Neural crest cell (in vitro differentiated cells): Measurements from ENCODE around the gene MRPS18B. TPM values are rescaled to one million over a fixed set of nuclear protein-coding genes. Genes with fewer than 3 reads are reported as not detected.
A peak's percentile ranks its signal among the peaks of the same experiment; 100 is the strongest.

Experiments
- DNase-seq: peaks from one replicate; pipeline ENCODE4 v3.0.0; 2021; ENCODE audit warnings: low read depth, mixed read lengths, low spot score
- H3K27ac Mint-ChIP-seq: one replicate; pipeline ENCODE4 v1.8.0; 2021; ENCODE audit warnings: mild to moderate bottlenecking, mixed read lengths; ENCODE audit not compliant: unreplicated experiment
- H3K27me3 Mint-ChIP-seq: 2 replicates; pipeline ENCODE4 v1.8.0; 2021; ENCODE audit warnings: low read depth, mild to moderate bottlenecking, mixed read lengths
- H3K36me3 Mint-ChIP-seq: 2 replicates; pipeline ENCODE4 v1.8.0; 2021; ENCODE audit warnings: low read depth, mild to moderate bottlenecking, mixed read lengths
- H3K4me1 Mint-ChIP-seq: 2 replicates; pipeline ENCODE4 v1.8.0; 2021; ENCODE audit warnings: mixed read lengths
- H3K4me3 Mint-ChIP-seq: one replicate; pipeline ENCODE4 v1.8.0; 2021; ENCODE audit warnings: mild to moderate bottlenecking, mixed read lengths
- H3K9me3 Mint-ChIP-seq: 2 replicates; pipeline ENCODE4 v1.8.0; 2021; ENCODE audit warnings: mixed read lengths
- total RNA-seq: library from RNA; stranded (reverse); gene quantifications from 2 replicates; pipeline ENCODE4 v1.2.1, GENCODE V29; 2021
- TF ChIP-seq, protein P1 (sequence below): fragments of 200-600 bp; sonication (generic); conservative IDR thresholded peaks from 2 replicates; pipeline ENCODE4 v1.5.0; 2021; ENCODE audit warnings: antibody characterized with exemption, mild to moderate bottlenecking

The MRPS18B gene
- total RNA-seq, 1 donor from 2014 or later, result 39.3 TPM

DNA sequence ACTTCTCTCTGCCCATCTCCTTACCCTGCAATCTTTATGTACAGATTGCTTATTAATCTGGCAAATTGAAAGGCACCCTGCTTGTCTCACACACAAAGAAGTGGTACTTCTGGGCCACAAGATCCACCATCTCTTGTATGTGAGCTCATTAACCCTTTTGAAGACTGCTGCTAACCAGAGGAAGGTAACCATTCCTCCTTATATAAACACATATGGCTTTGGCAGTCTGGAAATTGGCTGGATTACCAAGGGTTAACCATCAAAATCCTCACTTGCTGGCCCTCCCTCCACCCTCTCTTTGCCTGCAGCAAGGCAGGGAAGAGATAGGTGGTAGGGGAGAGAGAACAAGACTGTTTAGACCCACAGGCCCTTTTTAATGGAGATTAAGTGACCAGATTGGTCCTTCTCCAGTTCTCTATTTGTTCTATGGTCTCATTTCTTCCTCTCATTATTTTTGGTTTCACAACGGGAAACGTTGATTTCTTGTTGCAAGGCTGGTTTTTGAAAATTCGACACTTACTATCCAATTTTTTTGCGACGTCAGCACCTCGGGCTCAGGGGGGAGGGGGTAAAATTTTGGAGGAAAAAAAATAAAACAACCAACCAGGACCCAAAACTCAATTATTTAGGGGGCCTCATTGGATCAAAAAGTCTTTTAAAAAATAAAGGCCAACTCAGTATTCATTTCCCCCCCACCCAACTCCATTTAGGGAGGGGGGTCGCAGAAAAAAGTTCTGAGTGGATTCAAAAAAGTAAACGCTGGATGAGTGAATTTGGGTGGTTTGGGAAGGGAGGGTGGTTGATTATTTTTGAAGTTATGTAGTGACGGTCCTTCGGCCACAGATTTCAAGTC is 1.5 kb upstream of the MRPS18B start:
- Mint-ChIP-seq H3K9me3 (peaks cover 2% of the 10 kb centered on the region), H3K27me3 (peaks cover 30% of the 10 kb centered on the region), H3K4me1 (peaks cover 65% of the 10 kb centered on the region), H3K4me3 (peak overlapping the region; percentile 99), H3K27ac (peak overlapping the region; percentile 97), H3K36me3 (peaks cover 35% of the 10 kb centered on the region)
- TF ChIP-seq, protein P1, sequence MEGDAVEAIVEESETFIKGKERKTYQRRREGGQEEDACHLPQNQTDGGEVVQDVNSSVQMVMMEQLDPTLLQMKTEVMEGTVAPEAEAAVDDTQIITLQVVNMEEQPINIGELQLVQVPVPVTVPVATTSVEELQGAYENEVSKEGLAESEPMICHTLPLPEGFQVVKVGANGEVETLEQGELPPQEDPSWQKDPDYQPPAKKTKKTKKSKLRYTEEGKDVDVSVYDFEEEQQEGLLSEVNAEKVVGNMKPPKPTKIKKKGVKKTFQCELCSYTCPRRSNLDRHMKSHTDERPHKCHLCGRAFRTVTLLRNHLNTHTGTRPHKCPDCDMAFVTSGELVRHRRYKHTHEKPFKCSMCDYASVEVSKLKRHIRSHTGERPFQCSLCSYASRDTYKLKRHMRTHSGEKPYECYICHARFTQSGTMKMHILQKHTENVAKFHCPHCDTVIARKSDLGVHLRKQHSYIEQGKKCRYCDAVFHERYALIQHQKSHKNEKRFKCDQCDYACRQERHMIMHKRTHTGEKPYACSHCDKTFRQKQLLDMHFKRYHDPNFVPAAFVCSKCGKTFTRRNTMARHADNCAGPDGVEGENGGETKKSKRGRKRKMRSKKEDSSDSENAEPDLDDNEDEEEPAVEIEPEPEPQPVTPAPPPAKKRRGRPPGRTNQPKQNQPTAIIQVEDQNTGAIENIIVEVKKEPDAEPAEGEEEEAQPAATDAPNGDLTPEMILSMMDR, result no peak
- peak; percentile 20 for DNase-seq

DNA sequence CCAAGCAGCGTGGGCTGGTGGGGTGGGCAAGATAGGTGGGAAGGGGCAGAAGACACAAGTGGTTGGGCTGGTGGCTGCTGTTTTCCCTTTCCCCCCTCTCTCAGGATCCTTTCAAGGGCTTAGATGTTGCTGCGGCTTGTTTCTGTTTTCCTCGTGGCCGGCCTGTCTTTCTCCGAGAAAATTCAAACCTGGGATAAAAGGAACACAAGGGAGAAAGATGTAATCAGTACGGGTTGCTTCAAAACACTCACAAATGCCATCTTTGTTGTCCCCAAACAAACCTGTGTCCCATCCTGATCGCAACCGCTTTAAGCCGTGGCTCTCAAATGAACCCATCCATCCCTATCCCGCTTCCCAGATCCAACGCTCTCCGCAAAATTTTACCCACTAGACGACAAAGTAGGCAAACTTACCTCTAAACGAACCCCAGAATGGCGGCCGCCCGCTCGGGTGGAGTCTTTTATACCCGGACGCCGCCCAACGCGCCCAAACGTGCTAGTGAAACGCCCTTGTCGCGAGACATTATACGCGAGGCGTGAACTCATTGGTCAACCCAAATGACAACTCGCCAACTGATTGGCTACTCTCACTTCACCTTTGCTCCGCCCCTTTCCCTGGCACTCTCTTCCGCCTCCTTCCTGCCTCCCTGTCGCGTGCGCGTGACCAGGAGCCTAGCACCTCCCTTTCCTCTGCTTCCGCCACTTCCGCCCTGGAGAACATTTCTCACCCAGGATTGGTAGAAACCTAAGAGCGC is 652 bp upstream of the MRPS18B start, which contains the start of gene PPP1R10:
PPP1R10 (minus strand) TSS at position 433 of the 754 bp plus-strand sequence. CDS start 7,299 bp downstream, outside the sequence.
- peak within 1 kb of the TSS; percentile 97 for H3K27ac Mint-ChIP-seq
- H3K9me3 Mint-ChIP-seq, result peaks cover 2% of the 10 kb centered on the region
- H3K4me1 Mint-ChIP-seq, result peaks cover 57% of the 10 kb centered on the region
- H3K27me3 Mint-ChIP-seq, result peaks cover 30% of the 10 kb centered on the region
- DNase-seq, result peak; percentile 96
- H3K4me3 Mint-ChIP-seq, result peak within 1 kb of the TSS; percentile 99
- peaks cover 35% of the 10 kb centered on the region for H3K36me3 Mint-ChIP-seq
- TF ChIP-seq, protein P1, result no peak

DNA sequence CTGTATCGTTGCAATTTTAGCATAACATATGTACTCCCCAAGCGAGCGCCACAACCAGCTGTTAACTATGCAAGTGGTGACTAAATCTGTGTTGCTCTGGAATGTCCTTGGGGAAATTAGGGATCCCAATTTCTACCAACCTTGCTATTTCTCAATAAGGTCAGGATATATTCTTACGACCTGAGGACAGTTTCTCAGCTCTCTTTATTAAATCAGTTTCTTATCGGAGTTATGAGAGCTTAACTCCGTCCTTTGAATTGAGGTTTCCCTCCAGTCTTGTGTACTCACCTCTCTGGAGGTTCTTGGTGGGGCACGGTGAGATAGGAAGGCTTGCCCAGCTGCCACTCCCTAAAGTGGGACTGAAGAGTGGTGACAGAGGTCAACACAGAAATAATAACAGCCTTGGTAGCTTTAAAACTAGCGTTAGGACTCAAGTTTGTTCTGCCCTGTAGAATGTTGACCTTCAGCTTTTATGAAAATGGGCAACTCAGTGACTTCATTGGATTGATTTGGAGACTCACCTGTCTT is 694 bp downstream of the MRPS18B start:
- TF ChIP-seq, protein P1, result no peak
- peaks cover 44% of the 10 kb centered on the region for H3K4me1 Mint-ChIP-seq
- peak overlapping the region; percentile 39 for H3K27ac Mint-ChIP-seq
- H3K4me3 Mint-ChIP-seq, result peak overlapping the region; percentile 99
- no peak for DNase-seq
- peaks cover 34% of the 10 kb centered on the region for H3K36me3 Mint-ChIP-seq
- peaks cover 2% of the 10 kb centered on the region for H3K9me3 Mint-ChIP-seq
- H3K27me3 Mint-ChIP-seq, result peaks cover 30% of the 10 kb centered on the region

DNA sequence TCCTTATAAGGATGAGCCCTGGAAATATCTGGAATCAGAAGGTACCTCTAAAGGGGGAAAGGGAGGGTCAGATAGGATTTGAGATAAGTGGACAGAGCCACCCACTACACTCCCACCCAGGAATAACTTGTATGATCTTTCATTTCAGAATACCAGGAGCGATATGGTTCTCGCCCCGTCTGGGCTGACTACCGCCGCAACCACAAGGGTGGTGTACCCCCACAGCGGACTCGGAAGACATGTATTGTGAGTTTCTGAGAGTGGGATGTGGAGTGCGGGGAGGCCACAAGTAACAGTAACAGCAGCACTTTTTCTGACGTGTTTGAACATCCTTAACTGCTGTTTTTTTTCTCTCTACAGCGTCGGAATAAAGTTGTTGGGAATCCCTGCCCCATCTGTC is 1.9 kb downstream of the MRPS18B start:
- peaks cover 2% of the 10 kb centered on the region for H3K9me3 Mint-ChIP-seq
- H3K27ac Mint-ChIP-seq, result no peak overlapping the region
- peak overlapping the region; percentile 99 for H3K4me3 Mint-ChIP-seq
- peaks cover 34% of the 10 kb centered on the region for H3K4me1 Mint-ChIP-seq
- TF ChIP-seq, protein P1, result no peak
- DNase-seq, result no peak
- H3K36me3 Mint-ChIP-seq, result peaks cover 29% of the 10 kb centered on the region
- H3K27me3 Mint-ChIP-seq, result peaks cover 27% of the 10 kb centered on the region

DNA sequence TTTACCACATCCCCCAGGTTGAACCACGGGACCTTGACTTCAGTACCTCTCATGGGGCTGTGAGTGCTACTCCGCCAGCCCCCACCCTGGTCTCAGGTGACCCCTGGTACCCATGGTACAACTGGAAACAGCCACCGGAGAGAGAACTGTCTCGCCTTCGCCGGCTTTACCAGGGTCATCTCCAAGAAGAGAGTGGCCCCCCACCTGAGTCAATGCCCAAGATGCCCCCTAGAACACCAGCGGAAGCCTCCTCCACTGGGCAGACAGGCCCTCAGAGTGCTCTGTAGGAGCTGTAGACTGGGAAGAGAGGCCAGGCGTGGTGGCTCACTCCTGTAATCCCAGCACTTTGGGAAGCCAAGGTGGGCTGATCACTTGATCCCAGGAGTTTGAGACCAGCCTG is 7.9 kb downstream of the MRPS18B start:
- Mint-ChIP-seq H3K4me3 (peak overlapping the region; percentile 92), H3K4me1 (peaks cover 31% of the 10 kb centered on the region), H3K9me3 (no peaks in the 10 kb centered on the region), H3K27ac (no peak overlapping the region), H3K27me3 (no peaks in the 10 kb centered on the region), H3K36me3 (peaks cover 15% of the 10 kb centered on the region)
- TF ChIP-seq, protein P1, result no peak
- DNase-seq, result no peak
